Smooth muscle cell of the brain vasculature (primary cell): Measurements from ENCODE around the gene ARHGEF10L.

ENCODE experiments used
- DNase-seq: peaks from one replicate; pipeline ENCODE4 v3.0.0-alpha.2; 2012; ENCODE audit warnings: low read depth, low spot score

ARHGEF10L gene

DNA sequence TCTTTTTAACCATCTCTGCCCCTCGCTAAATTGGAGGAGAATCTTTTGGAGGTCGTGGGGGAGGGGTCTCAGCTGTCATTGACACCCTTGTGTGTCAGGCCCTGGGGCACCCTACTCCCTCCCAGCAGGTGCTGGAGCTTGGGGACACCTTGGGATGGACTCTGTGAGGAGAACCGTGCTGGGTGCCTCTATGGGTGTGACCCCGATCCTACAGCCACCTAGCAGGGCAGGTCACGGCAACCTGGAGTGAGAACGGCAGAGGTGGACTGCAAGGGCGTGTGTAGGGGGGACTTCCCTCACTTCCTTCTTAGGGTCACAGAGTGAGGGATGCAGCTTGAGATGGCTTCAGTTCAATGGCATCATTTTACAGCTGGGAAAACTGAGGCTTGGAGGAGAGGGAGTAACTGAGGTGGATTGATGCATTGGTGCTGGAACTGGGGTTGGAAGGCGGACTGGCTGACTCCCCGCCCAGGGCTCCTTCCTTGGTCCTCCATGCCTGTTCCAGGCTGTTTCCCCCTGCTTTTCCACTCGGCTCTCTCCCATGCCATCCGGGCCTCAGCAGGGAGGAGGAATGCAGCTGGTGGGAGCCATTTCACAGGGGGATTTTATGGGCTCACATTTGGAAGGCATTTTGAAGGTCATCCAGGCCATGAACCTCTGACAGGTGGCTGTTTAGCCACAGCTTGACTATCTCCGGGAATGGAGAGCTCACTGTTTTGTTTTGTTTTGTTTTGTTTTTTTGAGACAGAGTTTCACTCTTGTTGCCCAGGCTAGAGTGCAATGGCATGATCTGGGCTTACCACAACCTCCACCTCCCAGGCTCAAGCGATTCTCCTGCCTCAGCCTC is 18.8 kb upstream of the ARHGEF10L start:
- DNase-seq, result no peak

DNA sequence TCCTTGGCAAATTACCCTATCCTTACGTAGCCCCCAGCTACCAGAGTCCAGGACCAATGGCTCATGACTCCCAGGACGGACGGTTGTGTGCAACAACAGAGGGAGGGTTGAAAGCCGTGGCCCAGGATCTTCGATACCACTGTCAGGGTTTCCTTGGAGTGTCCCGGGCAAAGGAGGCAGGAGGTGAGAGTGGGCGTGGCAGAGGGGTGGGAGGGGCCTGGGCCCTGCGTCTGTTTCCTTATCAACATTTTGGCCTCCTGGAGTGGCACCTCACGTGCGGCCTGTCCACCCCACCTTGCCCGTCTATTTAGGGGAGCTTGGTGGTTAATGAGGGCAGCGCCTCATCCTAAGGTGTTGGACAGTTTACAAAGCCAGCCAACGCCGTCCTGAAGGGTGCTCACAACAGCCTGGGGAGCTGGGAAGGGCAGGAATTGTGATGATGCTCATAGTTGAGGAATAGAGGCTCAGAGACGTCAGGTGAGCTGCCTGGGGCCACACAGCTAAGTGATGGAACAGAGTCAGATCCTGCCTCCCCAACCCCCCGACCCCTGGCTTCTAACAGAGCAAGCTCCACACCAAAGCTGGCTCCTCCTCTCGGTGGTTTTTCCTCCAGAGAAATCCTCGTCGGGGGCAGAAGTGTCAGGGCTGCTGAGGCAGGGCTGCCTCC is 17.4 kb upstream of the ARHGEF10L start:
- no peak for DNase-seq

- DNase-seq, result no peak
Observed at GRCh38 chr1:17523321-17524041, 16.0 kb upstream of the ARHGEF10L start.

- DNase-seq, result no peak
Observed at GRCh38 chr1:17524645-17525044, 14.9 kb upstream of the ARHGEF10L start.

- DNase-seq, result no peak
Observed at GRCh38 chr1:17525996-17526686, 13.4 kb upstream of the ARHGEF10L start.

GRCh38 chr1:17527036-17527914 is 12.2 kb upstream of the ARHGEF10L start:
- no peak for DNase-seq

DNA sequence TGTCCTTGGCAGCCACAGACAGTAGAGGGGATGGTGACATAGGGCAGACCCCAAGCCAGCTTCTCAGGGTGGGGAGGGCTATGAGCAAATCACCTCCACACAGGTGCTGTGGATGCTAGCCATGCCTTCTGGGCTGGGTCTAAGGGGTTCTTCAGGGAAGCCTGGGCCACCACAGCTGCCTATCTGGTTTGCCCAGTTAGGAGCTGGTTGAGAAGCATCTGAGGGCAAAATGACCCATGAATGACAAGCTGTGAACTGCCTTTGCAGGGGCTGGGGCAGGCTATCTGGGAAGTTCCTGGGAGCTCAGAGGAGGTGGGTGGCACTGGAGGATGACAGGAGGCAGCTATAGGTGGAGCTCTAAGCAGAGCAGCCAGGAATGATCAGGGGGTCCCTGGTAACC is 10.1 kb upstream of the ARHGEF10L start:
- no peak for DNase-seq

DNA sequence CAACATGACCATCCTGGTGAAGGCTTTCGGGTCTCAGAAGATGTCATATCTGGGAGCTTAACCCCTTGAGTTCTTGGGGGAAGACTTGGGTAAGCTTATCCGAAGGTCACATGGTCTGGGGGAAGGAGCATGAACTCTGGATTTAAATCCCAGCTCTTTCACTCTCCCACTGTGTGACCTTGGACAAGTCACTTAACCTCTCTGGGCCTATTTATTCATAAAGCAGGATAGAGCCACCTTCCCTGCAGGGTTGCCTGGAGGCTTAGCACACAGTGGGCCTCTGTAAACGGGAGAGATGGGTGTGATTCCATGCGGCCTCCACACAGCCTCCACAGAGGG is 8.2 kb upstream of the ARHGEF10L start:
- no peak for DNase-seq

- DNase-seq, result no peak
Observed at GRCh38 chr1:17531682-17532487, 7.6 kb upstream of the ARHGEF10L start.

DNA sequence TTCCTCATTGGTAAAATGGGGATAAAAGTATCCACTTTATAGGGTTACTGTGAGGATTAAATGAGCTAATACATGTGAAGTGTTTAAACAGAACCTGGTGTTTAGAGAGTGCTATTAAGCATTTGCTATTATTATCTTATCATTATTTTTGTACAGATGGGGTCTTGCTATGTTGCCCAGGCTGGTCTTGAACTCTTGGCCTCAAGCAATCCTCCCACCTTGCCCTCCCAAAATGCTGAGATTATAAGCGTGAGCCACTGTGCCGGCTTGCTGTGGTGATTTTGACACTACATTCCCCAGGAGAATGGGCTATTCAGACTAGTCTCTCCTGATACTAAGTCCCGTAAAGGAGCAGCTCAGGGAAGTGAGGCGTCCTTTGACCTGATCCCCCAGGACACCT is 6.3 kb upstream of the ARHGEF10L start:
- DNase-seq, result no peak

DNA sequence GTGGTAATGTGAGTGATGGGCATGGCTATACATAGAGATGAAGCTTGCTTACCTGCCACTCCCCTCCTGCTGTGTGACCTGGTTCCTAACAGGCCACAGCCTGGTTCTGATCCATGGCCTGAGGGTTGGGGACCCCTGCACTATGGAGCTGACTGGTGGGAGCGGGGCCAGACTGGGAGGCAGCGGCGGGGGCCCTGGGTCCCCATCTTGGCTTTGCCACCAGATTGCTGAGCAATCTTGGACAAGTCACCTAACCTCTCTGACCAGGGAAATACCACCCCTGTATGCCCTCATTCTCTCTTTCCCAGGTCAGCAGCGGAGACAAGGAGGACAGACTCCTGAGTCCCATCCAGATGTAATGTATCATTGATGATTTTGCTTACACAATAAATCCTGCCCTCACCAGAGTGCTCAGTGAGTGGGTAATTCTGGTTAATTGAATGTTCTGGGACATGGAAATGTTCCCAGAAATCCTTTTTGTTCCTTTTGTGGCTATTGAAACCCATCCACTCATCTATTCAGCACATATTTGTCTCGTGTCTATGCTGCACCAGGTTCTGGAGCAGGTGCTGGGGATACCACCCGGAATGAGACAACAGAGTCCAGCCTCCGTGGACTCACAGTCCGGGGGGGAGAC is 4.1 kb upstream of the ARHGEF10L start:
- DNase-seq, result no peak

- no peak for DNase-seq
Observed at GRCh38 chr1:17538010-17538409, 1.5 kb upstream of the ARHGEF10L start.

- no peak for DNase-seq
Observed at GRCh38 chr1:17538428-17539117, 925 bp upstream of the ARHGEF10L start.

DNA sequence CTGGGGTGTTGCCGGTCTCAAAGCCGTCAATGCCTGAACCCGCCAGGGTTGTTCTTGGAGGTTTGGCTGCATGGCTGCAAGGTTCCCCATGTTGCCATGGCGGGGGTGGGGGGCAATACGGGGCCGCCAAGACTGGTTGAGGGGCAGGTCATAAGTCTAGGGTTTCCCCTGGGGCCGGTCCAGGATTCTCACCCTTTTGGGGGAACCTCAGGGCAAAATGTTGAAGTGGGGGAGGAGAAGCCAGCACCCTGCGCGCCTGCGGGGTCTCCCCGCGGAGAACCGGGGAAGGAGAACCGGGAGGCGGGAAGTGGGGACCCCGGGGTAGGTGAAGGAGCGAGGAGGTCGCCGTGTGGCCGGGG is 401 bp upstream of the ARHGEF10L start:
- no peak for DNase-seq

- DNase-seq, result no peak
Observed at GRCh38 chr1:17540255-17541001, 930 bp downstream of the ARHGEF10L start.

DNA sequence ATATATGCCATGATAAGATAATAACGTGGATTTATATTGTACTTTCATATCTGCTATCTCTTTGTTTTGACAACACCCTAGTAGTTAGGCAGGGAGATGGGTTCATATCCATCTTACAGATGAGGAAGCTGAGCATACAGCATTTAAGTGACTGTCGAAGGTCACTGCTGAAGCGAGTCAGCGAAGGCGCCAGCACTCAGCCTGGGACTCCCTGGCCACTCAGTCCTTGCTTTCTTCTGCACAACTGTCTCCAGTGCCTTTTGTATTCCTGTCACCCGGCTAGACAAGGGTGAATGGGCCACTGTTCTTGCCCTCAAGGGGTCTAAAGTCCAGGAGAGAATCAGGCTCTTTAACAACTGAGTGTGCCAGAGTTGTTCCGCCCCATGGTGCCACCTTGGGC is 3.1 kb downstream of the ARHGEF10L start:
- DNase-seq, result no peak

- DNase-seq, result no peak
Observed at GRCh38 chr1:17544776-17545350, 5.4 kb downstream of the ARHGEF10L start.

DNA sequence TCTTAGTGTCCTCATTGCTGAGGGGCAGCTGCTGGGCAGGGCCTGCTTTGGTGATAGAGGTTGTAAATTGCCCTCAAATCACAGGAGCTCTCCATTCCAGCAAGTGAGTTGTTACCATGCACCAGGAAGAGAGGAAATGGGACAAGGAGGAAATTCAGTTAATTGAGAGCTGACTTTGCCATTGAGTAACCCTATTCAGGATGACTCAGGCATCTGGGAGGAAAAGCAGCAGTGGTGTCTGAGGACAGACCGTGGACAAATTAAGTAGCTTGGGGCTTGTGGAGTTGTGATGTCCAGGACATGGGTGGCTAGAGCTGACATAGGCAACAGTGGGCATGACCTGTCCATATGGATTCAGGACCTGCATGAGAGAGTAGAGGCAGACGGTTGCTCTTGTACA is 5.9 kb downstream of the ARHGEF10L start:
- DNase-seq, result no peak
